Non-pigmented ciliary epithelial cell (primary cell): ENCODE results near the gene SPG7.

ENCODE experiments used
- DNase-seq: peaks from one replicate; pipeline ENCODE4 v3.0.0-alpha.2; 2010; ENCODE audit warnings: low read depth

The SPG7 gene

GRCh38 chr16:89485701-89486246, 22.4 kb upstream of the SPG7 start:
- DNase-seq = no peak

GRCh38 chr16:89489040-89489897, 18.9 kb upstream of the SPG7 start:
- peak; percentile 78 for DNase-seq

- DNase-seq = no peak
Measured at GRCh38 chr16:89489898-89490438, 18.2 kb upstream of the SPG7 start.

GRCh38 chr16:89490439-89491237, 17.6 kb upstream of the SPG7 start, which contains the start of gene ANKRD11:
TSS of gene ANKRD11 (minus strand) at chr16:89490561. CDS start at chr16:89317019, 173,542 bp downstream.
- peak; percentile 98 for DNase-seq

GRCh38 chr16:89491238-89491869, 16.8 kb upstream of the SPG7 start:
- no peak for DNase-seq

- DNase-seq = no peak
Measured at GRCh38 chr16:89491974-89492687, 16.1 kb upstream of the SPG7 start.

GRCh38 chr16:89493776-89494175, 14.4 kb upstream of the SPG7 start:
- no peak for DNase-seq

GRCh38 chr16:89495121-89495520, 13.1 kb upstream of the SPG7 start:
- DNase-seq = peak; percentile 50

- DNase-seq = no peak
Measured at GRCh38 chr16:89498839-89499238, 9.4 kb upstream of the SPG7 start.

- DNase-seq = no peak
Measured at GRCh38 chr16:89499767-89500166, 8.4 kb upstream of the SPG7 start.

GRCh38 chr16:89502081-89502843, 5.9 kb upstream of the SPG7 start:
- DNase-seq = no peak

- no peak for DNase-seq
Measured at GRCh38 chr16:89504091-89504490, 4.1 kb upstream of the SPG7 start.

GRCh38 chr16:89505204-89506112, 2.7 kb upstream of the SPG7 start:
- peak; percentile 40 for DNase-seq

- DNase-seq = no peak
Measured at GRCh38 chr16:89506113-89506504, 2.1 kb upstream of the SPG7 start.

GRCh38 chr16:89506791-89507191, 1.4 kb upstream of the SPG7 start:
- DNase-seq = no peak

- DNase-seq = no peak
Measured at GRCh38 chr16:89507214-89507833, 879 bp upstream of the SPG7 start.

GRCh38 chr16:89510526-89510925, 2.3 kb downstream of the SPG7 start:
- no peak for DNase-seq

GRCh38 chr16:89511374-89511773, 3.2 kb downstream of the SPG7 start:
- DNase-seq = no peak

- DNase-seq = no peak
Measured at GRCh38 chr16:89512453-89512852, 4.2 kb downstream of the SPG7 start.
